H54 (cell line): ENCODE results near the gene BTN1A1.
"Not testable (repeated sequence)": the region's sequence is repeated elsewhere in the genome, so short reads cannot be mapped to it uniquely, and the experiment has no call there.

ENCODE experiments used
- DNase-seq: peaks from one replicate; pipeline ENCODE4 v3.0.0; 2011; ENCODE audit warnings: low spot score, mixed read lengths; ENCODE audit not compliant: insufficient read length
- FAIRE-seq: peaks from 3 replicates; lab custom pipeline; 2011; peaks lifted over from hg19 to GRCh38; lab: Jason Lieb, UNC
- POLR2A ChIP-seq: IDR thresholded peaks from 2 replicates; pipeline ENCODE4 v1.6.1; 2011; ENCODE audit warnings: low read depth, mild to moderate bottlenecking, low read length

Gene BTN1A1, protein sequence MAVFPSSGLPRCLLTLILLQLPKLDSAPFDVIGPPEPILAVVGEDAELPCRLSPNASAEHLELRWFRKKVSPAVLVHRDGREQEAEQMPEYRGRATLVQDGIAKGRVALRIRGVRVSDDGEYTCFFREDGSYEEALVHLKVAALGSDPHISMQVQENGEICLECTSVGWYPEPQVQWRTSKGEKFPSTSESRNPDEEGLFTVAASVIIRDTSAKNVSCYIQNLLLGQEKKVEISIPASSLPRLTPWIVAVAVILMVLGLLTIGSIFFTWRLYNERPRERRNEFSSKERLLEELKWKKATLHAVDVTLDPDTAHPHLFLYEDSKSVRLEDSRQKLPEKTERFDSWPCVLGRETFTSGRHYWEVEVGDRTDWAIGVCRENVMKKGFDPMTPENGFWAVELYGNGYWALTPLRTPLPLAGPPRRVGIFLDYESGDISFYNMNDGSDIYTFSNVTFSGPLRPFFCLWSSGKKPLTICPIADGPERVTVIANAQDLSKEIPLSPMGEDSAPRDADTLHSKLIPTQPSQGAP

DNA sequence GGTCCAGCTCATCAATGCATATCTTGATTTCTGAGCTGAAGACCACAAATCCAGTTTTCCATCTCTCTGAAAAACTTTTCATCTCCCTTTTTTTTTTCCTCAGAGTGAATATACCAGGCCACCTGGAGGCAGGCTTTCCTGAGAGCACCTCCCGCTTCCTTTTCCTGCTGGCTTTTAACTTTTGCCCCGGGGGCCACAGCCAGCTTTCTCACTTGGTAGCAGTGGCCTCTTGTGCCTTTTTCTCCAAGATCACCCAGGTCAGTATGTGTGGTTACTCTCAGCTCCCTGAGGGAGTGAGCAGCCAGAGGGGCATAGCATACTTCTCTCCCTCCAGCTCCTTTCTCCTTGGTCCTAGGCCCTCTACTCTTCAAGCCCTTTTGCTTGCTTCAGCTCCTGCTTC lies at the start of gene BTN1A1:
Gene BTN1A1 (plus strand): TSS at position 202 of the 400 bp plus-strand sequence. CDS start 984 bp downstream, outside the sequence.
- DNase-seq (no peak), FAIRE-seq (no peak)
- TF ChIP-seq POLR2A = no peak

DNA sequence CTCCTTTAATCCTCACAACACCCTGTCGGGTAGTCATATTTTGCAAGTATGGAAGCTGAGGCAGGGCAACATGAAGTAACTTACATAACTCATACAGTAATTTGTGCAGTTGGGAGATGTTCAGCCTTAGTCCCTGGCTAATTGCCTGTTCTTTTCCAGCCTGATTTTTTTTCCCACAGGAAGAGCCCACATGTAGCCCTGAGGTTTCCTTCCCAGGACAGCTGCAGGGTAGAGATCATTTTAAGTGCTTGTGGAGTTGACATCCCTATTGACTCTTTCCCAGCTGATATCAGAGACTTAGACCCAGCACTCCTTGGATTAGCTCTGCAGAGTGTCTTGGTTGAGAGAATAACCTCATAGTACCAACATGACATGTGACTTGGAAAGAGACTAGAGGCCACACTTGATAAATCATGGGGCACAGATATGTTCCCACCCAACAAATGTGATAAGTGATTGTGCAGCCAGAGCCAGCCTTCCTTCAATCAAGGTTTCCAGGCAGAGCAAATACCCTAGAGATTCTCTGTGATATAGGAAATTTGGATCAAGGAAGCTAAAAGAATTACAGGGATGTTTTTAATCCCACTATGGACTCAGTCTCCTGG lies 47.4 kb upstream of the BTN1A1 start:
- FAIRE-seq = no peak
- TF ChIP-seq POLR2A = no peak
- no peak for DNase-seq

DNA sequence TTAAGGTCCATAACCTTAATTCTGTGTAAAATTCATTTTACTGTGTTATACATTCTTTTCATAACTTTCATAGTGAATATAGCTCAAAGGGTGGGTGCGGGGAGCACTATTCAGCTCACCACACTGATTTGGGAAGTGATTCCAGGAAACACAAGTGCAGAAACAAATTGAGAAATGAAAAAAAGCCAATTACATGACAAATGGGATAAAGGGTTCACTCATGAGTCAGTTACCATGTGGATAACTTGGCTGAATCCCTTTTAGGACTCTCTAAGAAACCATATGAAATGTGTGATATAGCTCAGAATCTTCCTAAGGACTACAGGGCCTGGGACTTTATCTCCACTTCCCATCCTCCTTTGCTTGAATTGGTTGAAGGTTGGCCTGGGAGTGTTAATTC lies 45.5 kb upstream of the BTN1A1 start:
- DNase-seq = no peak
- FAIRE-seq = no peak
- no peak for TF ChIP-seq POLR2A

DNA sequence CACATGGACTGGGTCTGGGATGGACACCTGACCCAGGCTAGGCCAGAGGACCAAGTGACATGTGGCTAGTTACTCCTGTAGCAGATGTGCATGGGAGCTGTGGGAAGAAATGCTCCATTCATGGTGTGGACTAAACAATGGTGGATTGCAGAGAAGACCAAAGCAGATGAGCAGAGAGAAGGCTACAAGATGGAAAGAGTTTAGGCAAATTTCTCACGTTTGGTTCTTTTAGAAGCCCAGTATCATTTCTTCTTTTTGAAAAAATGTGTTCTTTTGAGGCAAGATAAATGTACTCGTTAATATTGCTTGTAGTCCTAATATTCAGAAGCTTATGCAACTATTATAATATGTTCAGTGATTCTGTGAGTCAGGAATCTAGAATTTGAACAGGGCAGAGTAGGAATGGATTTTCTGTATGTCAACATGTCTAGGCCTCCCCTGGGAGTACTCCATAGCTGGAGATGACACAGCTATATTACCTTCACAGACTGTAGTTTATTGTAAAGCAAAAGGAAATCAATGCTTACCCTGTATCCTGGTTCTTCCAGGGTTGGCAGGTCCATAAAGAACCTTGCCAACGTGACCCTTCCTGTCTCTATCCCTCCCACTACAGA lies 44.6 kb upstream of the BTN1A1 start:
- no peak for FAIRE-seq
- DNase-seq = no peak
- TF ChIP-seq POLR2A = no peak

DNA sequence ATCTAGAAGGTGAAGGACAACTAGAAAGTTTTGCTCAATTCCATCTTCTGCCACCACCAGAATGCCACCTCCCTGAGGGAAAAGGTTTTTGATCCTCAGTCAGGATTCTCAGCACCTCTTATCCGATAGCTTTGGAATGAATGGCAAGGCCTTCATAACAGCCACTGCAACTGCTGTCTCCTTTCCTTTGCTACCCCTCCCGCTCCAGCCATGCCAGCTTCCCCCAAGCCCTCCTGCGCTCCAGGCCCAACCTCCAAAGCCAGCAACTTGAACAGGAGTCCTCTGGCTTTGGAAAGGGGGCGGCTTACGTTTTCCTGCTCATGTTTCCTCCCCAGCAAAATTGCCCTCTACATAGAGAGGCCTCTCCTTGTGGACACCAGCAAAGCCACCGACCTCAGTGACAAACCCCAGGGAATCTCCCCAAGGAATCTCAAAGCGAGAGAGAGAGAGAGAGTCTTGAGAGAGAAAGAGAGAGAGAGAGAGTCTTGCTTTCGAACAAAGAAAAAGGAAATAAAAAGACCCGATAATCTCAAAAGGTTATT lies 42.8 kb upstream of the BTN1A1 start:
- no peak for DNase-seq
- FAIRE-seq = no peak
- TF ChIP-seq POLR2A = no peak

GRCh38 chr6:26457806-26458688 lies 42.1 kb upstream of the BTN1A1 start, which contains the start of gene BTN2A1:
Gene BTN2A1 (plus strand): TSS chr6:26457955. CDS start chr6:26458637, 682 bp downstream.
- TF ChIP-seq POLR2A = no peak
- DNase-seq = peak; percentile 83
- peak; percentile 67 for FAIRE-seq

GRCh38 chr6:26459023-26459810 lies 40.9 kb upstream of the BTN1A1 start:
- TF ChIP-seq POLR2A = no peak
- FAIRE-seq (no peak), DNase-seq (no peak)

DNA sequence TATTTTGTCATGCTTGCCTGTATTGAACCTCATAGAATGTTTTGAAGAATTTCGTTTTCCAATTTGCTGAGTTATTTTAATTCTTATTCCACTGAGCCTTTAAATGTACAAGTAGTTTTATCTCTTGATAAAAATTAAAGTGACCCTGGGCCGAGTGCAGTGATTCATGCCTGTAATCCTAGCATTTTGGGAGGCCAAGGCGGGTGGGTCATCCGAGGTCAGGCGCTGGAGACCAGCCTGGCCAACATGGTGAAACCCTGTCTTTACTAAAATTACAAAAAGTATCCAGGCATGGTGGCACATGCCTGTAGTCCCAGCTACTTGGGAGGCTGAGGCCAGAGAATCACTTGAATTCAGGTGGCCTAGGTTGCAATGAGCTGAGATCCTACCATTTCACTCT lies 38.8 kb upstream of the BTN1A1 start:
- DNase-seq, FAIRE-seq: not testable (repeated sequence)

GRCh38 chr6:26464014-26464413 lies 36.1 kb upstream of the BTN1A1 start:
- FAIRE-seq = no peak
- TF ChIP-seq POLR2A = no peak
- no peak for DNase-seq

DNA sequence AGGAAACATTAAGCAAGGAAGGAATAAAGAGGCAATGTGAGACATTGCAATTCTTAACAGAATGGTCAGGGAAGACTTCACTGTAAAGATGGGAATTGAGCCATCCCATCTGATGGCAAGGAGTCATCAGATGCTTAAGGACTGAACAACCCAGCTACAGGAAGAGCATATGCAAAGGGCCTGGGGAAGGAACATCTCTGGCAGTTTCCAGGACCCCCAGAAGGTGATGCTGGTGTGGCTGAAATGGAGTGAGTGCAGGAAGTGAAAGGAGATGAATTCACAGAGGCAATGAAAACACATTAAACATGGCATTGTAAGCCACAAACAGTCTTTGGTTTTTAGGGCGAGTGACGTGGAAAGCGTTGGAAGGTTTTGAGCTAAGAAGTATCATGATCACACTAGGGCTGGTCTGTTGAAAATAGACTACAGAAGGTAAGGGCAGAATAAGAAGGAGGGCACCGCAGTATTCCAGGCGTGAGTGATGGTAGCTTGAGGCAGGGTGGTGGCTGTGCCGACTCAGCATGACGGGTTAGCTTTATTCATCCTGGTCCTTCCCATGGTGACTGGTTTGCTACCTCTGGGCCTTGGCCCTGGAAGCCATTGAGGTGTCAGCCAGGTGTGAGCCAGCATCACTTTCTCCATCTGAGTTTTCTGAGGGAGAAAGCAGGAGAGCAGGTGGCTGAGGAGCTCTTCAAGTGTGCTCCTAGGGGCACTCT lies 35.5 kb upstream of the BTN1A1 start:
- TF ChIP-seq POLR2A = no peak
- DNase-seq (no peak), FAIRE-seq (no peak)

DNA sequence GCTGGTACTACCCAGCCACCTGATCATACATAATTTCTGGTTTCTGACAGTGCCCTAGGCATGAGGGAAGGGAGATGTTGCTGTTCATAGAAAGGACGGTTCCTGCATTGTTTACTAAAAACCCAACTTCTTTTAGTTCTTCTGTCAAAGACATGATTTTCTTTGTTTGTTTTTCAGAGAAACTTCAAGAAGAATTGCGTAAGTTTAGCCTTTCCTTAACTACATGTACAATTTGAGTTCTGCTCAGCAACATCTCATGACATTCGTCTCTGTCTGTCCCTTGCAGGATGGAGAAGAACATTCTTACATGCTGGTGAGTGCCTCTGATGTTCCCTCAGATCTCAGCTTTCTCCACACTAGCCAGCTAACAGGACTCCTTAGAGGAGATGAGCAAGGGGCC lies 34.3 kb upstream of the BTN1A1 start:
- DNase-seq (no peak), FAIRE-seq (no peak)
- TF ChIP-seq POLR2A = no peak

GRCh38 chr6:26468829-26469228 lies 31.3 kb upstream of the BTN1A1 start:
- TF ChIP-seq POLR2A = no peak
- no peak for DNase-seq
- no peak for FAIRE-seq
